IMR-90 (cell line): ENCODE data around the gene BMAL2. TPM values are rescaled to one million over a fixed set of nuclear protein-coding genes. Genes with fewer than 3 reads are reported as not detected.

Source experiments
- ATAC-seq: fragments of 200-7000 bp; cut with Tn5 transposase; 2 replicates; pipeline ENCODE4 v1.9.1; 2020; ENCODE audit warnings: low read depth, mild to moderate bottlenecking, moderate library complexity
- BruUV-seq: library from RNA; stranded (reverse); fragments of 400-500 nt; replicated peaks from 2 replicates; lab custom pipeline; 2021; lab: Mats Ljungman, UMichigan
- CTCF ChIA-PET: fragments of 300-600 bp; formaldehyde crosslinking; extraction: SDS; loops from one replicate; lab custom pipeline; 2021; ENCODE audit warnings: antibody characterized with exemption; lab: Yijun Ruan, JAX
- POLR2A ChIA-PET: fragments of 300-600 bp; sonication (Branson Sonifier 250); formaldehyde crosslinking; loops from one replicate; lab custom pipeline; 2022; ENCODE audit warnings: antibody characterized with exemption; ENCODE audit not compliant: unreplicated experiment; lab: Charles Lee
- DNase-seq: peaks from one replicate; pipeline ENCODE4 v3.0.0; 2013
- H2AFZ ChIP-seq: replicated peaks from 2 replicates; pipeline ENCODE3; 2013; ENCODE audit warnings: low read length, mild to moderate bottlenecking; ENCODE audit not compliant: poor library complexity
- H2AK5ac ChIP-seq: 2 replicates; pipeline ENCODE4 v1.6.1; 2013; ENCODE audit warnings: low read depth, low read length, inconsistent platforms
- H2AK9ac ChIP-seq: replicated peaks from 2 replicates; pipeline ENCODE3; 2013; ENCODE audit warnings: mild to moderate bottlenecking, low read depth, low read length, moderate library complexity; ENCODE audit not compliant: poor library complexity
- H2BK120ac ChIP-seq: 2 replicates; pipeline ENCODE4 v1.6.1; 2013; ENCODE audit warnings: low read depth, low read length, inconsistent platforms
- H2BK15ac ChIP-seq: 3 replicates; pipeline ENCODE4 v1.6.1; 2013; ENCODE audit warnings: low read depth, low read length, inconsistent platforms
- H2BK20ac ChIP-seq: 2 replicates; pipeline ENCODE4 v1.6.1; 2013; ENCODE audit warnings: low read depth, mild to moderate bottlenecking, inconsistent platforms, low read length, moderate library complexity
- H2BK5ac ChIP-seq: 2 replicates; pipeline ENCODE4 v1.6.1; 2013; ENCODE audit warnings: mild to moderate bottlenecking, low read depth, low read length, inconsistent platforms; ENCODE audit not compliant: poor library complexity, severe bottlenecking
- H3K14ac ChIP-seq: replicated peaks from 2 replicates; pipeline ENCODE4 v1.6.1; 2013; ENCODE audit warnings: low read depth, low read length, inconsistent platforms
- H3K18ac ChIP-seq: 2 replicates; pipeline ENCODE4 v1.6.1; 2013; ENCODE audit warnings: low read depth, low read length, control low read depth
- H3K23ac ChIP-seq: 2 replicates; pipeline ENCODE4 v1.6.1; 2013; ENCODE audit warnings: low read depth, low read length, inconsistent platforms
- H3K27ac ChIP-seq: 2 replicates; pipeline ENCODE4 v1.5.1; 2013; ENCODE audit warnings: mild to moderate bottlenecking, control low read depth, low read length; ENCODE audit not compliant: insufficient read depth
- H3K27me3 ChIP-seq: 2 replicates; pipeline ENCODE4 v1.6.1; 2013; ENCODE audit warnings: low read length; ENCODE audit not compliant: control insufficient read depth, insufficient read depth
- H3K36me3 ChIP-seq: 2 replicates; pipeline ENCODE4 v1.6.1; 2013; ENCODE audit warnings: low read length, mixed read lengths; ENCODE audit not compliant: control insufficient read depth, insufficient read depth
- H3K4ac ChIP-seq: 2 replicates; pipeline ENCODE4 v1.6.1; 2013; ENCODE audit warnings: low read depth, low read length, inconsistent platforms
- H3K4me1 ChIP-seq: 2 replicates; pipeline ENCODE4 v1.6.1; 2013; ENCODE audit warnings: low read length, mixed read lengths; ENCODE audit not compliant: control insufficient read depth, insufficient read depth
- H3K4me2 ChIP-seq: 2 replicates; pipeline ENCODE4 v1.6.1; 2013; ENCODE audit warnings: low read depth, mild to moderate bottlenecking, control low read depth, low read length, moderate library complexity
- H3K4me3 ChIP-seq: 2 replicates; pipeline ENCODE4 v1.5.1; 2013; ENCODE audit warnings: low read depth, mild to moderate bottlenecking, control low read depth, low read length, moderate library complexity; ENCODE audit not compliant: insufficient read depth
- H3K56ac ChIP-seq: 2 replicates; pipeline ENCODE4 v1.6.1; 2013; ENCODE audit warnings: low read length, inconsistent platforms; ENCODE audit not compliant: insufficient read depth; ENCODE audit errors: extremely low read depth
- H3K79me1 ChIP-seq, 2 experiments: 2 replicates each; pipeline ENCODE4 v1.6.1; 2013; ENCODE audit warnings: low read length in 2 of 2, inconsistent platforms in 1 of 2, low read depth in 1 of 2
- H3K9ac ChIP-seq: 2 replicates; pipeline ENCODE4 v1.6.1; 2013; ENCODE audit warnings: low read depth, low read length, control low read depth
- H3K9me1 ChIP-seq: 2 replicates; pipeline ENCODE4 v1.6.1; 2013; ENCODE audit warnings: low read length, inconsistent platforms; ENCODE audit not compliant: insufficient read depth
- H3K9me3 ChIP-seq: 2 replicates; pipeline ENCODE4 v1.6.1; 2013; ENCODE audit warnings: low read length; ENCODE audit not compliant: control insufficient read depth, insufficient read depth
- H4K20me1 ChIP-seq: 2 replicates; pipeline ENCODE4 v1.6.1; 2013; ENCODE audit warnings: low read length, inconsistent platforms; ENCODE audit not compliant: insufficient read depth
- H4K5ac ChIP-seq: 2 replicates; pipeline ENCODE4 v1.6.1; 2013; ENCODE audit warnings: mild to moderate bottlenecking, low read depth, low read length, control low read depth
- H4K8ac ChIP-seq, 2 experiments: 2 replicates each; pipeline ENCODE4 v1.6.1; 2013; ENCODE audit warnings: low read depth in 2 of 2, low read length in 2 of 2, control low read depth in 1 of 2, inconsistent platforms in 1 of 2
- H4K91ac ChIP-seq: 2 replicates; pipeline ENCODE4 v1.6.1; 2013; ENCODE audit warnings: low read depth, low read length, inconsistent platforms; ENCODE audit not compliant: insufficient read depth
- BHLHE40 ChIP-seq: fragments of 150-350 bp; IDR thresholded peaks from 2 replicates; pipeline ENCODE4 v1.6.1; 2016; ENCODE audit warnings: mild to moderate bottlenecking, low read depth, low read length
- CHD1 ChIP-seq: IDR thresholded peaks from 2 replicates; pipeline ENCODE4 v1.6.1; 2012; ENCODE audit warnings: low read depth, low read length, improper control_type of control experiment
- CTCF ChIP-seq: conservative IDR thresholded peaks from 2 replicates; pipeline ENCODE4 v1.5.1; 2012; ENCODE audit warnings: mild to moderate bottlenecking, low read depth, low read length, improper control_type of control experiment
- USF2 ChIP-seq: fragments of 150-350 bp; IDR thresholded peaks from 2 replicates; pipeline ENCODE4 v1.6.1; 2017; ENCODE audit warnings: mild to moderate bottlenecking, antibody characterized with exemption, low read length, low read depth
- WGBS, 2 experiments: methylation state at CpG; one replicate each; pipeline versions ENCODE4 v1.1.5 to v1.1.7; 2013; ENCODE audit warnings: missing lambda C conversion rate in 2 of 2; ENCODE audit not compliant: insufficient read length in 1 of 2; ENCODE audit errors: extremely low coverage in 2 of 2; 5-methylcytosine and 5-hydroxymethylcytosine counted together
- dilution Hi-C: fragments of 300-500 bp; cut with HindIII; formaldehyde crosslinking; loops from one replicate; pipeline ENCODE4 v1.14.3; 2018; ENCODE audit warnings: low sequenced_read_pairs; ENCODE audit not compliant: unreplicated experiment
- in situ Hi-C: fragments of 300-500 bp; cut with MboI; formaldehyde crosslinking; loops from 3 replicates; pipeline ENCODE4 v1.14.3; 2019; ENCODE audit warnings: low sequenced_read_pairs, inconsistent platforms, mixed read lengths
- intact Hi-C: fragments of 100-400 bp; cut with micrococcal nuclease; formaldehyde crosslinking; loops from 2 replicates; pipeline ENCODE4 v1.10.0; 2022
- polyA plus RNA-seq, 3 experiments: library from polyadenylated mRNA; depleted of rRNA; stranded (reverse); fragments of >200 nt; gene quantifications; 2 replicates each; pipeline ENCODE4 v1.2.3, GENCODE V29; 2012; ENCODE audit warnings: low replicate concordance in 1 of 3
- total RNA-seq: library from RNA; depleted of rRNA; stranded (reverse); fragments of >200 nt; gene quantifications from 2 replicates; pipeline ENCODE4 v1.2.3, GENCODE V29; 2012

The BMAL2 gene
- total and polyA plus RNA-seq, 2 of the 4 experiments (the other 2 are of a cell fraction) = 11.0 to 57.0 TPM

GRCh38 chr12:27332407-27332713 lies 276 bp upstream of the BMAL2 start:
- Histone ChIP-seq H2BK15ac (peak overlapping the region; percentile 99; the same call in 2 of the 3 replicates), H2AK5ac (peak overlapping the region; percentile 82), H3K4me2 (peak overlapping the region; percentile 87), H3K9me3 (no peaks in the 10 kb centered on the region), H4K20me1 (no peaks in the 10 kb centered on the region), H3K27ac (peak overlapping the region; percentile 65), H3K36me3 (peaks cover 3% of the 10 kb centered on the region; the same call in 1 of the 2 replicates), H4K8ac (peak overlapping the region; percentile 82 to 95), H3K9ac (peak overlapping the region; percentile 53), H3K23ac (peak overlapping the region; percentile 86), H2AFZ (peak overlapping the region; percentile 92), H3K18ac (peak overlapping the region; percentile 89), H3K9me1 (peaks cover 13% of the 10 kb centered on the region), H3K4me1 (peaks cover 15% of the 10 kb centered on the region), H3K4me3 (peak overlapping the region; percentile 69), H2BK5ac (peak overlapping the region; percentile 90), H4K91ac (peak overlapping the region; percentile 92), H3K4ac (peak overlapping the region; percentile 90), H3K27me3 (no peaks in the 10 kb centered on the region), H3K14ac (peak overlapping the region; percentile 91), H3K56ac (peak overlapping the region; percentile 79), H2AK9ac (peak overlapping the region; percentile 89), H3K79me1 (peaks cover 26 to 43% of the 10 kb centered on the region in 2 experiments), H2BK20ac (peak overlapping the region; percentile 90), H2BK120ac (peak overlapping the region; percentile 78), H4K5ac (peak overlapping the region; percentile 86)
- intact Hi-C loops (loop anchor here (5.0 kb wide), 1 partner anchor 320 kb away; no protein-coding TSS in a partner anchor), in situ Hi-C loops (no loop called here), dilution Hi-C loops (no loop called here)
- DNase-seq (no peak), ATAC-seq (no peak)
- no TSS peak for BruUV-seq
- ChIA-PET POLR2A (no interaction called here), CTCF (no interaction called here)
- 45% methylated on average over 2 of the region's 10 CpGs; no CpG with 5 or more reads in 1 of the 2 experiments for WGBS, 2 experiments
- TF ChIP-seq BHLHE40 = no peak
- no peak for TF ChIP-seq CTCF
- no peak for TF ChIP-seq USF2
- no peak for TF ChIP-seq CHD1
